Right atrium auricular region (tissue), 2 donors: ENCODE results near the gene TP53TG5. TPM values are rescaled to one million over a fixed set of nuclear protein-coding genes. Genes with fewer than 3 reads are reported as not detected.
A peak's percentile ranks its signal among the peaks of the same experiment; 100 is the strongest.

Experiments
- DNase-seq: peaks from one replicate; pipeline ENCODE4 v3.0.0-alpha.2; 2019; ENCODE audit warnings: low spot score
- H3K27ac ChIP-seq, 2 donors: fragments of 200-600 bp; sonication (generic); 1 replicate in 1 of 2; 2 replicates in 1 of 2; pipeline ENCODE4 v1.5.1; 2016 to 2019
- H3K27me3 ChIP-seq, 2 donors: fragments of 200-600 bp; sonication (generic); one replicate each; pipeline versions ENCODE4 v1.5.1 to v1.6.0; 2017 to 2019
- H3K36me3 ChIP-seq: fragments of 200-600 bp; sonication (generic); one replicate; pipeline ENCODE4 v1.5.1; 2016
- H3K4me1 ChIP-seq, 2 donors: fragments of 200-600 bp; sonication (generic); one replicate each; pipeline versions ENCODE4 v1.5.1 to v1.6.0; 2017 to 2019
- H3K4me3 ChIP-seq, 2 donors: fragments of 200-600 bp; sonication (generic); 1 replicate in 1 of 2; 2 replicates in 1 of 2; pipeline ENCODE4 v1.5.1; 2017 to 2019; ENCODE audit warnings: mild to moderate bottlenecking in 1 of 2, moderate library complexity in 1 of 2
- H3K9me3 ChIP-seq, 2 donors: fragments of 200-600 bp; sonication (generic); one replicate each; pipeline ENCODE4 v1.5.1; 2019
- CTCF ChIP-seq, 2 donors: fragments of 200-600 bp; sonication (generic); IDR thresholded peaks; one replicate each; pipeline ENCODE4 v1.5.1; 2019; ENCODE audit warnings: antibody characterized with exemption in 2 of 2
- total RNA-seq, 2 donors: library from RNA; depleted of rRNA; stranded (reverse); fragments of >200 nt; gene quantifications; one replicate each; pipeline ENCODE4 v1.1.0, GENCODE V29; 2016

Gene TP53TG5
- total RNA-seq, 2 donors from 2014 or later = not detected

DNA sequence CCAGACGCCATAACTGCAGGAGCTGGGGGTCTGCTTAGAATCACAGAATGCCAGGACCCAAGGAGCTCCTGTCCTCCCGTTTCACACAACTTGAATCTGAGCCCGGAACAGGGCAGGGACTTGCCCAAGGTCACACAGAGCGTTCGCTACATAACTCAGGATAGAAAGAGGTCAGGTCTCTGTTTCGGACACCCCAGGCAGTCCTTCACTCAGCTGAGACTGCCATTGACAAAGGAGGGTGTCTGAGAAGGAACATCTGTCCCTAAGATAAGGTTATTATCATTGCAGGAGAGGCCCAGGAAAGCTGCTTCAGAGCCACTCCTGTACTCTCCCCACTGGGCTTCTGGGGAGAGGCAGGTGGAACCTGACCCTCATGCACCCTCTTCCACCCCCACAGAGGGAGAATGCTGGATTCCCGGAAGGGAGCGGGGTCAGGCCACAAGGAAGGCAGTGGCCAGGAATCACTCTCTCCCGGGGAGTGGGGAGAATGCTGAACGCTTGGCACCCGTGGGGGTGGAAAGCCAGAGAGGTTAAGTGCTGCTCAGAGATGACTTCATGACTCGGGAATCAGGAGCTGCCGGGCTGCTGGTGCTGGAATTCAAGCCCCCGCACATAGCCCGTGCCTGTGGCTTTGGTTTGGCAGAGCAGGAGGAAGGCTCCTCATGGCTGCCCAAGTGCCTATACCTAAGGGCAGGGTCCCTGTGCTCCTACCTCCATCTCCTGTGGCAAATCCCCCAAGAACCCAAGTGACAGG lies 40.6 kb downstream of the TP53TG5 start:
- Histone ChIP-seq H3K36me3 (peaks cover 52% of the 10 kb centered on the region), H3K27ac (peak overlapping the region; percentile 96 to 97), H3K4me1 (peaks cover 0 to 70% of the 10 kb centered on the region in 2 donors), H3K4me3 (no peak overlapping the region), H3K27me3 (no peaks in the 10 kb centered on the region), H3K9me3 (no peaks in the 10 kb centered on the region)
- DNase-seq = no peak
- TF ChIP-seq CTCF (IDR thresholded peaks at IDR 0.05) = no peak

GRCh38 chr20:45336530-45337366 lies 41.4 kb downstream of the TP53TG5 start:
- Histone ChIP-seq H3K27ac (peak overlapping the region; percentile 96 to 97), H3K4me1 (peaks cover 0 to 62% of the 10 kb centered on the region in 2 donors), H3K27me3 (no peaks in the 10 kb centered on the region), H3K4me3 (no peak overlapping the region), H3K36me3 (peaks cover 60% of the 10 kb centered on the region), H3K9me3 (no peaks in the 10 kb centered on the region)
- TF ChIP-seq CTCF (IDR thresholded peaks at IDR 0.05) = no peak
- DNase-seq = peak; percentile 76

DNA sequence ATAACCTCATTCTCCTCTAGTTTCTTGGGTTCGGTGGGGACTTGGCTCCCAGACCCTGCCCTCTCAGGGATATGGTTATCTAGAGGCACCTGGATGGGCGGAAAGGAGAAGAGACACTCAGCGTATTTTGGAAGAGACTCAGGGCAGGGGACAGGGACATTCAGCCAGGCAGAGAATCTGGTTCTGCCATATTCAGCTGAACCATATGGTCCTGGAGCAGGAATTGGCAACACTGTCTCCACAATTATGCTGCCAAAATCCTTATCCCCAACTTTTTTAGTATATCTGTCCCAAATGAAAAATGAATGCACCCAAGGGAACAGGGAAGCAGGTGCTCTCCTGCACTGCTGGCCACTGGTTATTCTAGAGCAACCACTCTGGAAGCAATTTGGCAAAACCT lies 47.6 kb downstream of the TP53TG5 start:
- no peaks in the 10 kb centered on the region for H3K9me3 ChIP-seq
- no peak overlapping the region for H3K4me3 ChIP-seq
- H3K27ac ChIP-seq = no peak overlapping the region
- no peaks in the 10 kb centered on the region for H3K4me1 ChIP-seq
- DNase-seq = no peak
- H3K36me3 ChIP-seq = peaks cover 90% of the 10 kb centered on the region
- no peaks in the 10 kb centered on the region for H3K27me3 ChIP-seq
- no peak for TF ChIP-seq CTCF (IDR thresholded peaks at IDR 0.05)

DNA sequence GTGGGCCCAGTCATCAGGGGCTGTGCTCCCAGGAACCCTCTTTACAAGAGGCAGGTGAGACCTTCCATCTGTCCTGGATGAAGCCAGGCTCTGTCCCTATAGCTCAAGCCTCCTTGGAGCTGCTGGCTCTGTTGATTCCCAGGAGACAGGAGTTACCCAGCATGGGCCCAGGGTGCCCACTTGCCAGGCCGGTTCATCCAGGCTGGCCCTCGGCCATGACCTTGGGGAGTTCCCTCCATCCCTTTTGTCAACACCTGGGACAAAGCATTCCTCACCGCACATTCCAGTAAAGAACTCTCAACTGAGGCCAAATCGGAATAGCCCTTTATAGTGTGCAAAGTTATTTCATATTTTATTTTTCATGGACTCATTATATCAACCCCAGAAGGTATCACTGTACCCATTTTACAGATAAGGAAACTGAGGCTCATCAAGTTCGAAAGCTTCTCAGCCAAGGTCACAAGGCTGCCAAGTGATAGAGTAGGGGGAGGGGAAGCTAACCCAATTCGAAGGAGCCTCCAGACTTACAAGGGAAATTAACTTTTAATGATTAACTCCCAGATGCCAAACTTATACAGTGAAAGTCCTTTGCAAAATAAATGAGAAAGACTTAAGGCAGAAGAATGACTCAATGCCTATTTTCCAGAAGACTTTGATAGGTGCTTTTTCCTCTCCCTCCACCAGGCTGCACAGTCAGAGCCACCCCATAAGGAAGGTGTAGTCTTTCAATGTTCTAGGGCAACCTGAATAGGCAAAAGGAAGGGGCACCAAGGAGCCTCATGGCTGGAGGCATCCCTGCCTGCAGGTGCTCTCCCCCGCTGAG lies 48.4 kb downstream of the TP53TG5 start:
- TF ChIP-seq CTCF (IDR thresholded peaks at IDR 0.05) = no peak
- no peaks in the 10 kb centered on the region for H3K9me3 ChIP-seq
- peaks cover 90% of the 10 kb centered on the region for H3K36me3 ChIP-seq
- H3K4me1 ChIP-seq = no peaks in the 10 kb centered on the region
- H3K27ac ChIP-seq = no peak overlapping the region
- H3K4me3 ChIP-seq = no peak overlapping the region
- DNase-seq = no peak
- H3K27me3 ChIP-seq = no peaks in the 10 kb centered on the region

DNA sequence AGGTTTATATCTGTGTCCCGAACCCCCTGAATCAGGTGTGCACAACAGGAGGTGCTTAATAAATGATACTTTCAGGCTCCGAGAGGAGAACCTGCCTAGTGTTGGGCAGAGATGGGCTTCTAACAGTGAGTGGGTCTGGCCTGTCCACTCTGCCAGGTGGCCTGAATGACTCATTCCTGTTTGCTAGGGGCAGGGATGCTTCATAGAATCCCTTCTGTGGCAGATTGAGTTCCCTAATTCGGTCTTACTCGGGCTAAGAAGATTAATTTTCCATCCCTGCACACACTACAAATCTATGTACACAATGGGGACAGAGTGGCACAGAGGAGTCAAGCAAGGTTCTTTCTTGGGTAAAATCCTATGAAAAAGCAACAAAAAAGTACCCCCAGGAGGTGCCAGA lies 49.7 kb downstream of the TP53TG5 start:
- Histone ChIP-seq H3K27ac (no peak overlapping the region), H3K4me3 (no peak overlapping the region), H3K4me1 (no peaks in the 10 kb centered on the region), H3K27me3 (no peaks in the 10 kb centered on the region), H3K9me3 (no peaks in the 10 kb centered on the region), H3K36me3 (peaks cover 83% of the 10 kb centered on the region)
- DNase-seq = no peak
- no peak for TF ChIP-seq CTCF (IDR thresholded peaks at IDR 0.05)
